PC-3 (cell line): ENCODE data around the gene LGALS3BP. TPM values are rescaled to one million over a fixed set of nuclear protein-coding genes. Genes with fewer than 3 reads are reported as not detected.

ENCODE experiments used
- ATAC-seq: fragments of 200-7000 bp; cut with Tn5 transposase; 2 replicates; pipeline ENCODE4 v1.9.1; 2020; ENCODE audit warnings: mild to moderate bottlenecking, moderate library complexity
- BruUV-seq: library from RNA; stranded (reverse); fragments of 400-500 nt; replicated peaks from 2 replicates; lab custom pipeline; 2021; lab: Mats Ljungman, UMichigan
- CTCF ChIA-PET: fragments of 300-600 bp; sonication (Branson Sonifier 250); formaldehyde crosslinking; loops from one replicate; lab custom pipeline; 2022; ENCODE audit warnings: antibody characterized with exemption; lab: Charles Lee
- POLR2A ChIA-PET: fragments of 300-600 bp; sonication (Branson Sonifier 250); formaldehyde crosslinking; loops from one replicate; lab custom pipeline; 2022; ENCODE audit warnings: antibody characterized with exemption; ENCODE audit not compliant: unreplicated experiment; lab: Charles Lee
- DNase-seq: peaks from one replicate; pipeline ENCODE4 v3.0.0-alpha.2; 2015
- H2AFZ ChIP-seq: fragments of 300-600 bp; sonication (generic); 2 replicates; pipeline ENCODE4 v1.6.0; 2016; ENCODE audit warnings: antibody characterized with exemption, low read length
- H3F3A ChIP-seq: fragments of 300-600 bp; sonication (generic); one replicate; pipeline ENCODE4 v1.6.0; 2017; ENCODE audit warnings: antibody characterized with exemption, low read length, control low read depth, mild to moderate bottlenecking; ENCODE audit not compliant: unreplicated experiment
- H3K27ac ChIP-seq: fragments of 300-600 bp; sonication (generic); 2 replicates; pipeline ENCODE4 v1.5.1; 2016; ENCODE audit warnings: mild to moderate bottlenecking, low read length
- H3K27me3 ChIP-seq: fragments of 300-600 bp; sonication (generic); 2 replicates; pipeline ENCODE4 v1.6.1; 2016; ENCODE audit warnings: low read length, mixed read lengths
- H3K36me3 ChIP-seq: fragments of 300-600 bp; sonication (generic); 2 replicates; pipeline ENCODE4 v1.6.1; 2016; ENCODE audit warnings: low read depth, mixed run types, low read length, mixed read lengths
- H3K4me1 ChIP-seq: fragments of 300-600 bp; sonication (generic); 2 replicates; pipeline ENCODE4 v1.5.1; 2016; ENCODE audit warnings: low read length; ENCODE audit not compliant: insufficient read depth
- H3K4me2 ChIP-seq: fragments of 300-600 bp; sonication (generic); 2 replicates; pipeline ENCODE4 v1.6.0; 2016; ENCODE audit warnings: low read length
- H3K4me3 ChIP-seq: fragments of 300-600 bp; sonication (generic); 2 replicates; pipeline ENCODE4 v1.5.1; 2016; ENCODE audit warnings: mild to moderate bottlenecking, low read length, mixed read lengths
- H3K79me2 ChIP-seq: fragments of 300-600 bp; sonication (generic); 2 replicates; pipeline ENCODE4 v1.6.1; 2017; ENCODE audit warnings: low read length, mixed read lengths
- H3K9ac ChIP-seq: fragments of 300-600 bp; sonication (generic); 2 replicates; pipeline ENCODE4 v1.6.0; 2016; ENCODE audit warnings: mild to moderate bottlenecking, low read length
- H3K9me2 ChIP-seq: fragments of 300-600 bp; sonication (generic); replicated peaks from 2 replicates; pipeline ENCODE4 v1.6.1; 2016; ENCODE audit warnings: mixed run types, low read length, mixed read lengths
- H3K9me3 ChIP-seq: fragments of 300-600 bp; sonication (generic); 2 replicates; pipeline ENCODE4 v1.6.1; 2016; ENCODE audit warnings: low read length, mixed read lengths
- H4K20me1 ChIP-seq: fragments of 300-600 bp; sonication (generic); 2 replicates; pipeline ENCODE4 v1.6.1; 2016; ENCODE audit warnings: low read length, mixed read lengths
- EZH2 ChIP-seq: fragments of 300-600 bp; sonication (generic); IDR thresholded peaks from one replicate; pipeline ENCODE4 v1.6.1; 2017; ENCODE audit warnings: antibody characterized with exemption, mild to moderate bottlenecking, low read length; ENCODE audit not compliant: unreplicated experiment
- EZH2phosphoT487 ChIP-seq: fragments of 300-600 bp; sonication (generic); IDR thresholded peaks from 2 replicates; pipeline ENCODE4 v1.6.1; 2018; ENCODE audit warnings: mild to moderate bottlenecking, antibody characterized with exemption, low read length, borderline replicate concordance
- intact Hi-C: fragments of 100-400 bp; cut with micrococcal nuclease; formaldehyde crosslinking; loops from 2 replicates; pipeline ENCODE4 v1.9.0; 2023
- total RNA-seq: library from RNA; depleted of rRNA; stranded (reverse); fragments of >200 nt; gene quantifications from 2 replicates; pipeline ENCODE4 v1.2.3, GENCODE V29; 2014
- TF ChIP-seq, protein P1 (sequence below): fragments of 300-600 bp; sonication (generic); conservative IDR thresholded peaks from 2 replicates; pipeline ENCODE4 v1.5.1; 2017; ENCODE audit warnings: antibody characterized with exemption, low read depth, mild to moderate bottlenecking, low read length

LGALS3BP gene
- total RNA-seq, 1 experiment from 2014 or later = 72.4 TPM

DNA sequence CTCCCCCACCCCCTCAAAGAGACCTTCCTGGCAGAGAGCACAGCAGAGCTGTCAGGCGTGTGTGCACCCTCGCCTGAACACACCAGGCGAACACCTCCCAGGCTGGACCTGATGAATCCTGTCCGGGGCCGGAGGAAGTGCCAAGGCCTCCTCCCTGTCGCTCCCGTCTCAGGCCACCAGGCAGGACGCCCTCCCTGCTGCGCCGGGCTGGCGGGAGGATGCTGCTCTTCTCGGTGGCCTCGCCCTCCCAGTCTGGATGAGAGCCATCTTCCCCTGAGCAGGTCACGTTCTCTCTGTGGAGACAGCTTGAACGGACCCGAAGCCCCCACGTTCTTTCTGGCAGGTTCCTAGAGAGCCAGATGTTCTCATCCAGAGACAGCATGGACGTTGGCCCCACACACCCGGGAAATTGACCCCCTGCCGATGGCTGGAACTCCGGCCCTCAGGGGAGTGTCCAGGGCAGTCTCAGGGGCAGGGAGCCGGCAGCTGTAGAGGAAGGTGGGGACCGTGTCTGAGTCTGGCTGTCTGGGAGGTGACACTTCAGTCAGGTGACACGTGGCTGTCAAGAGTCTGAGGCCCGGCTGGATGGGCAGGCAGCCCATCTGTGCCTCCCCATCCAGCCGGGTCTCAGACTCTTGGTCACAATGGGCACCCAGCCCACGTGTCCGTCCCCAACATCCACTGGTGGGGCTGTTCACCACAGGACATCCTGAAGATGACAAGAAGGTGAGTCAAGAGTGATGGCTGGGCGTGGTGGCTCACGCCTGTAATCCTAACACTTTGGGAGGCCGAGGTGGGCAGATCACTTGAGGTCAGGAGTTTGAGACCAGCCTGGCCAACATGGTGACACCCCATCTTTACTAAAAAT is 49.6 kb downstream of the LGALS3BP start:
- no peaks in the 10 kb centered on the region for H3F3A ChIP-seq
- H3K4me2 ChIP-seq = no peak overlapping the region
- H3K9ac ChIP-seq = no peak overlapping the region
- DNase-seq (peak; percentile 62), ATAC-seq (no peak)
- no peaks in the 10 kb centered on the region for H3K27me3 ChIP-seq
- TF ChIP-seq, protein P1, sequence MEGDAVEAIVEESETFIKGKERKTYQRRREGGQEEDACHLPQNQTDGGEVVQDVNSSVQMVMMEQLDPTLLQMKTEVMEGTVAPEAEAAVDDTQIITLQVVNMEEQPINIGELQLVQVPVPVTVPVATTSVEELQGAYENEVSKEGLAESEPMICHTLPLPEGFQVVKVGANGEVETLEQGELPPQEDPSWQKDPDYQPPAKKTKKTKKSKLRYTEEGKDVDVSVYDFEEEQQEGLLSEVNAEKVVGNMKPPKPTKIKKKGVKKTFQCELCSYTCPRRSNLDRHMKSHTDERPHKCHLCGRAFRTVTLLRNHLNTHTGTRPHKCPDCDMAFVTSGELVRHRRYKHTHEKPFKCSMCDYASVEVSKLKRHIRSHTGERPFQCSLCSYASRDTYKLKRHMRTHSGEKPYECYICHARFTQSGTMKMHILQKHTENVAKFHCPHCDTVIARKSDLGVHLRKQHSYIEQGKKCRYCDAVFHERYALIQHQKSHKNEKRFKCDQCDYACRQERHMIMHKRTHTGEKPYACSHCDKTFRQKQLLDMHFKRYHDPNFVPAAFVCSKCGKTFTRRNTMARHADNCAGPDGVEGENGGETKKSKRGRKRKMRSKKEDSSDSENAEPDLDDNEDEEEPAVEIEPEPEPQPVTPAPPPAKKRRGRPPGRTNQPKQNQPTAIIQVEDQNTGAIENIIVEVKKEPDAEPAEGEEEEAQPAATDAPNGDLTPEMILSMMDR = no peak
- TF ChIP-seq EZH2phosphoT487 (no peak), EZH2 (no peak)
- H3K27ac ChIP-seq = no peak overlapping the region
- POLR2A ChIA-PET = no interaction called here
- CTCF ChIA-PET = no interaction called here
- no peaks in the 10 kb centered on the region for H3K79me2 ChIP-seq
- BruUV-seq = no TSS peak
- no peaks in the 10 kb centered on the region for H3K36me3 ChIP-seq
- H3K4me1 ChIP-seq = peaks cover 39% of the 10 kb centered on the region
- intact Hi-C loops = loop anchor here (5.0 kb wide), 1 partner anchor 42 kb away; no protein-coding TSS in a partner anchor
- no peaks in the 10 kb centered on the region for H4K20me1 ChIP-seq
- H3K4me3 ChIP-seq = no peak overlapping the region
- no peak overlapping the region for H2AFZ ChIP-seq
- no peaks in the 10 kb centered on the region for H3K9me3 ChIP-seq
- no peaks in the 10 kb centered on the region for H3K9me2 ChIP-seq

DNA sequence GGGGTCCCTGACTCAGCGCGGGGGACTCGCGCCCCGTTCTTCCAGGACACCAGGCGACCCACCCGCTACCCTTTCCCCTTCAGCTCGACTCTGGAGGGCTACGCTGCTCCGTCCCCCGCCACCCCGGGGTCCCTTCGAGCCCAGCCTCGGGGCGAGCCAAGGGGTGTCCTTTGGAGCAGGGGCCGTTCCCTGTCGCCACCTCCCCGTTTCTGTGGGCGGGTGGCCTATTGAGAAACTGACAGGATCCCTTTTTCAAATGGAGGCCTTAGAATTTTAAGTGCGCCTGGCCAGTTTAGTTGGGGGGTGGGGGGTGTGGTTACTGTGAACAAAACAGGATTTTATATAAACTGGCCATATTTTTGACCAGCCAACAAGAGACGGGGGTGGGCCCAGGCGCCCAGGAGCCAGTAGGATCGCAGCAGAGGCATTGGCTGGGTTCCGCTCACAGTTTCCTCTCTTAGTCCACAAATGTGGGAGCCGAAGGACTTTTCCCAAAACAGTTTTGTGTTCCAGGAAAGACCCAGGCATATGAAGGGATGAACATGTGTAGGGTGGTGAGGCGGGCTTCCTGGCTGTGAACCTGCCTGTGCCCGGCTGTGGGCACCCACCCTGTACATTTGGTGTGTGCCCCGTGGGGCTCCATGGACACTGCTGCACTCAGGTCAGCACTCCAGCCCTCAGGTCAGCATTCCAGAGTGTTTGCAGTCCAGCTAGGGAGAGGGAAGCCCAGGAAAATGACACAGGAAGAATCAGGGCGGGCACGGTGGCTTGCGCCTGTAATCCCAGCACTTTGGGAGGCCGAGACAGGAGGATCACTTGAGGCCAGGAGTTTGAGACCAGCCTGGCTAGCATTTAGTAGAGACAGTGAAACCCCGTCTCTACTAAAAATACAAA is 53.8 kb downstream of the LGALS3BP start:
- H3K27me3 ChIP-seq = no peaks in the 10 kb centered on the region
- ATAC-seq (no peak), DNase-seq (no peak)
- H3K27ac ChIP-seq = no peak overlapping the region
- H3K9me2 ChIP-seq = no peaks in the 10 kb centered on the region
- H2AFZ ChIP-seq = peak overlapping the region; percentile 71
- CTCF ChIA-PET = interaction anchor here (0.6 kb wide), 1 partner anchor 60 kb away, joined by 11 read pairs; no protein-coding TSS in a partner anchor
- H3F3A ChIP-seq = no peaks in the 10 kb centered on the region
- peak overlapping the region; percentile 71 for H3K4me2 ChIP-seq
- no TSS peak for BruUV-seq
- H4K20me1 ChIP-seq = no peaks in the 10 kb centered on the region
- peak overlapping the region; percentile 52 for H3K4me3 ChIP-seq
- no peaks in the 10 kb centered on the region for H3K36me3 ChIP-seq
- peaks cover 35% of the 10 kb centered on the region for H3K79me2 ChIP-seq
- TF ChIP-seq EZH2phosphoT487 = no peak
- TF ChIP-seq, protein P1 = no peak
- no peak for TF ChIP-seq EZH2
- intact Hi-C loops = loop anchor here (2.0 kb wide), 2 partner anchors 43 to 63 kb away; no protein-coding TSS in a partner anchor
- no peak overlapping the region; the same call in 1 of the 2 replicates for H3K9ac ChIP-seq
- POLR2A ChIA-PET = interaction anchor here (1.0 kb wide), 1 partner anchor 42 kb away, joined by 4 read pairs; no protein-coding TSS in a partner anchor
- H3K9me3 ChIP-seq = no peaks in the 10 kb centered on the region
- H3K4me1 ChIP-seq = peaks cover 23% of the 10 kb centered on the region
